HepG2 (cell line): ENCODE data around the gene HIGD1A. TPM values are rescaled to one million over a fixed set of nuclear protein-coding genes. Genes with fewer than 3 reads are reported as not detected.

Experiments
- ARID2 ChIP-seq: sonication (generic); formaldehyde crosslinking; IDR thresholded peaks from 2 replicates; pipeline ENCODE4 v1.8.1; 2022; ENCODE audit warnings: mild to moderate bottlenecking, missing genetic modification reagents, borderline replicate concordance
- CAMTA2 ChIP-seq: sonication (generic); formaldehyde crosslinking; IDR thresholded peaks from 2 replicates; pipeline ENCODE4 v1.4.0; 2020; ENCODE audit warnings: mild to moderate bottlenecking, missing genetic modification reagents, borderline replicate concordance
- ELF4 ChIP-seq: sonication (generic); formaldehyde crosslinking; IDR thresholded peaks from 2 replicates; pipeline ENCODE4 v1.5.0; 2020; ENCODE audit warnings: missing genetic modification reagents, mild to moderate bottlenecking, moderate library complexity, borderline replicate concordance
- GABPA ChIP-seq, 2 experiments: IDR thresholded peaks; 2 replicates each; pipeline ENCODE4 v1.6.1; 2011 to 2016; ENCODE audit warnings: low read depth in 2 of 2, low read length in 1 of 2, missing biosample characterization in 1 of 2, missing genetic modification characterization in 1 of 2
- MLXIP ChIP-seq: sonication (generic); formaldehyde crosslinking; IDR thresholded peaks from 2 replicates; pipeline ENCODE4 v1.9.0; 2021; ENCODE audit warnings: missing genetic modification reagents, borderline replicate concordance
- MTF1 ChIP-seq: sonication (generic); formaldehyde crosslinking; IDR thresholded peaks from 2 replicates; pipeline ENCODE4 v1.5.0; 2020; ENCODE audit warnings: missing genetic modification reagents
- RAD21 ChIP-seq: fragments of 450-650 bp; formaldehyde crosslinking; IDR thresholded peaks from 2 replicates; pipeline ENCODE4 v1.5.0; 2020; ENCODE audit warnings: mild to moderate bottlenecking
- RFXANK ChIP-seq: IDR thresholded peaks from 2 replicates; pipeline ENCODE4 v1.6.1; 2016
- SAP130 ChIP-seq: IDR thresholded peaks from 2 replicates; pipeline ENCODE4 v1.6.1; 2016; ENCODE audit warnings: low read depth
- SKIL ChIP-seq: sonication (generic); formaldehyde crosslinking; IDR thresholded peaks from 2 replicates; pipeline ENCODE4 v1.8.0; 2022; ENCODE audit warnings: missing genetic modification reagents, mild to moderate bottlenecking, moderate library complexity, borderline replicate concordance
- TP53 ChIP-seq: sonication (generic); formaldehyde crosslinking; conservative IDR thresholded peaks from 2 replicates; pipeline ENCODE4 v1.4.0; 2020; ENCODE audit warnings: missing genetic modification reagents
- WIZ ChIP-seq: sonication (generic); formaldehyde crosslinking; IDR thresholded peaks from 2 replicates; pipeline ENCODE4 v1.5.1; 2020; ENCODE audit warnings: mild to moderate bottlenecking, missing genetic modification reagents
- XRCC5 ChIP-seq: fragments of 200-400 bp; formaldehyde crosslinking; optimal IDR thresholded peaks from 2 replicates; pipeline ENCODE3; 2017; ENCODE audit warnings: mild to moderate bottlenecking, low read length
- ZNF20 ChIP-seq: sonication (generic); formaldehyde crosslinking; IDR thresholded peaks from 2 replicates; pipeline ENCODE4 v1.4.0; 2020; ENCODE audit warnings: mild to moderate bottlenecking, moderate library complexity, missing genetic modification reagents
- ZNF761 ChIP-seq: sonication (generic); formaldehyde crosslinking; conservative IDR thresholded peaks from 2 replicates; pipeline ENCODE4 v1.4.0; 2020; ENCODE audit warnings: mild to moderate bottlenecking, missing genetic modification reagents
- ZNF788 ChIP-seq: sonication (generic); formaldehyde crosslinking; IDR thresholded peaks from 2 replicates; pipeline ENCODE4 v1.5.0; 2020; ENCODE audit warnings: mild to moderate bottlenecking, missing genetic modification reagents, borderline replicate concordance
- ZSCAN20 ChIP-seq: sonication (generic); formaldehyde crosslinking; IDR thresholded peaks from 2 replicates; pipeline ENCODE4 v1.4.0; 2020; ENCODE audit warnings: missing genetic modification reagents, mild to moderate bottlenecking, borderline replicate concordance
- polyA plus RNA-seq, 8 experiments: library from polyadenylated mRNA; depleted of rRNA in 3 of 8; stranded (reverse) in 7 of 8; unstranded in 1 of 8; fragments of >200 nt; fragmentation: Illumina TruSeq in 4 of 8; extraction: Trizol in 4 of 8; gene quantifications; 2 replicates each; pipeline versions ENCODE4 v1.2.1 to v1.2.3, GENCODE V29; 2011 to 2016; ENCODE audit warnings: low read depth in 4 of 8, missing spikeins in 1 of 8, mixed read lengths in 1 of 8; ENCODE audit not compliant: insufficient read depth in 1 of 8
- total RNA-seq, 5 experiments: library from RNA; depleted of rRNA; stranded (reverse); fragments of >200 nt; fragmentation: Illumina TruSeq; extraction: Trizol; gene quantifications; 2 replicates each; pipeline ENCODE4 v1.2.3, GENCODE V29; 2016; ENCODE audit warnings: low read depth in 1 of 5
- TF ChIP-seq, protein P1 (sequence below): sonication (generic); formaldehyde crosslinking; IDR thresholded peaks from 2 replicates; pipeline ENCODE4 v1.4.0; 2020; ENCODE audit warnings: missing genetic modification reagents, borderline replicate concordance
- TF ChIP-seq, protein P2 (sequence below): sonication (generic); formaldehyde crosslinking; IDR thresholded peaks from 2 replicates; pipeline ENCODE4 v1.4.0; 2020; ENCODE audit warnings: missing genetic modification reagents

HIGD1A gene
- total and polyA plus RNA-seq, 2 of the 13 experiments (the other 11 are each of a cell fraction or from before 2014, with no cell fraction given) = 222 to 253 TPM

- TF ChIP-seq MLXIP (CRISPR knock-in tag) (no peak), SKIL (CRISPR knock-in tag) (no peak), ZNF20 (no peak), SAP130 (CRISPR knock-in tag) (peak; percentile 82), ZSCAN20 (CRISPR knock-in tag) (no peak), MTF1 (CRISPR knock-in tag) (no peak), CAMTA2 (CRISPR knock-in tag) (no peak), RFXANK (CRISPR knock-in tag) (no peak), XRCC5 (no peak), GABPA (IDR thresholded peaks at IDR 0.05; ENCODE audit: low read depth, low read length) (no peak), GABPA (CRISPR knock-in tag; IDR thresholded peaks at IDR 0.05; ENCODE audit: low read depth) (no peak), RAD21 (no peak), ELF4 (CRISPR knock-in tag) (no peak), ZNF761 (CRISPR knock-in tag) (no peak), ARID2 (CRISPR knock-in tag) (no peak), WIZ (no peak), ZNF788 (no peak), TP53 (CRISPR knock-in tag) (no peak)
- TF ChIP-seq, protein P1, sequence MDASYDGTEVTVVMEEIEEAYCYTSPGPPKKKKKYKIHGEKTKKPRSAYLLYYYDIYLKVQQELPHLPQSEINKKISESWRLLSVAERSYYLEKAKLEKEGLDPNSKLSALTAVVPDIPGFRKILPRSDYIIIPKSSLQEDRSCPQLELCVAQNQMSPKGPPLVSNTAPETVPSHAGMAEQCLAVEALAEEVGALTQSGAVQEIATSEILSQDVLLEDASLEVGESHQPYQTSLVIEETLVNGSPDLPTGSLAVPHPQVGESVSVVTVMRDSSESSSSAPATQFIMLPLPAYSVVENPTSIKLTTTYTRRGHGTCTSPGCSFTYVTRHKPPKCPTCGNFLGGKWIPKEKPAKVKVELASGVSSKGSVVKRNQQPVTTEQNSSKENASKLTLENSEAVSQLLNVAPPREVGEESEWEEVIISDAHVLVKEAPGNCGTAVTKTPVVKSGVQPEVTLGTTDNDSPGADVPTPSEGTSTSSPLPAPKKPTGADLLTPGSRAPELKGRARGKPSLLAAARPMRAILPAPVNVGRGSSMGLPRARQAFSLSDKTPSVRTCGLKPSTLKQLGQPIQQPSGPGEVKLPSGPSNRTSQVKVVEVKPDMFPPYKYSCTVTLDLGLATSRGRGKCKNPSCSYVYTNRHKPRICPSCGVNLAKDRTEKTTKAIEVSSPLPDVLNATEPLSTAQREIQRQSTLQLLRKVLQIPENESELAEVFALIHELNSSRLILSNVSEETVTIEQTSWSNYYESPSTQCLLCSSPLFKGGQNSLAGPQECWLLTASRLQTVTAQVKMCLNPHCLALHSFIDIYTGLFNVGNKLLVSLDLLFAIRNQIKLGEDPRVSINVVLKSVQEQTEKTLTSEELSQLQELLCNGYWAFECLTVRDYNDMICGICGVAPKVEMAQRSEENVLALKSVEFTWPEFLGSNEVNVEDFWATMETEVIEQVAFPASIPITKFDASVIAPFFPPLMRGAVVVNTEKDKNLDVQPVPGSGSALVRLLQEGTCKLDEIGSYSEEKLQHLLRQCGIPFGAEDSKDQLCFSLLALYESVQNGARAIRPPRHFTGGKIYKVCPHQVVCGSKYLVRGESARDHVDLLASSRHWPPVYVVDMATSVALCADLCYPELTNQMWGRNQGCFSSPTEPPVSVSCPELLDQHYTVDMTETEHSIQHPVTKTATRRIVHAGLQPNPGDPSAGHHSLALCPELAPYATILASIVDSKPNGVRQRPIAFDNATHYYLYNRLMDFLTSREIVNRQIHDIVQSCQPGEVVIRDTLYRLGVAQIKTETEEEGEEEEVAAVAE (CRISPR knock-in tag) = peak; percentile 69; the same call in 1 of the 2 replicates
- TF ChIP-seq, protein P2, sequence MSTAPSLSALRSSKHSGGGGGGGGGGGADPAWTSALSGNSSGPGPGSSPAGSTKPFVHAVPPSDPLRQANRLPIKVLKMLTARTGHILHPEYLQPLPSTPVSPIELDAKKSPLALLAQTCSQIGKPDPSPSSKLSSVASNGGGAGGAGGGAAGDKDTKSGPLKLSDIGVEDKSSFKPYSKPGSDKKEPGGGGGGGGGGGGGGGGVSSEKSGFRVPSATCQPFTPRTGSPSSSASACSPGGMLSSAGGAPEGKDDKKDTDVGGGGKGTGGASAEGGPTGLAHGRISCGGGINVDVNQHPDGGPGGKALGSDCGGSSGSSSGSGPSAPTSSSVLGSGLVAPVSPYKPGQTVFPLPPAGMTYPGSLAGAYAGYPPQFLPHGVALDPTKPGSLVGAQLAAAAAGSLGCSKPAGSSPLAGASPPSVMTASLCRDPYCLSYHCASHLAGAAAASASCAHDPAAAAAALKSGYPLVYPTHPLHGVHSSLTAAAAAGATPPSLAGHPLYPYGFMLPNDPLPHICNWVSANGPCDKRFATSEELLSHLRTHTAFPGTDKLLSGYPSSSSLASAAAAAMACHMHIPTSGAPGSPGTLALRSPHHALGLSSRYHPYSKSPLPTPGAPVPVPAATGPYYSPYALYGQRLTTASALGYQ (CRISPR knock-in tag) = no peak
These were observed 24.9 kb upstream of the HIGD1A start (continued) for GRCh38 chr3:42829083-42829627.
